SH-SY5Y (cell line): ENCODE results near the gene EOLA2.

Experiments
- GATA2 ChIP-seq: IDR thresholded peaks from 2 replicates; pipeline ENCODE4 v1.6.1; 2011; ENCODE audit warnings: mild to moderate bottlenecking, low read depth, low read length
- GATA3 ChIP-seq: IDR thresholded peaks from 2 replicates; pipeline ENCODE4 v1.6.1; 2011; ENCODE audit warnings: low read depth, mild to moderate bottlenecking, low read length, moderate library complexity

EOLA2 gene

DNA sequence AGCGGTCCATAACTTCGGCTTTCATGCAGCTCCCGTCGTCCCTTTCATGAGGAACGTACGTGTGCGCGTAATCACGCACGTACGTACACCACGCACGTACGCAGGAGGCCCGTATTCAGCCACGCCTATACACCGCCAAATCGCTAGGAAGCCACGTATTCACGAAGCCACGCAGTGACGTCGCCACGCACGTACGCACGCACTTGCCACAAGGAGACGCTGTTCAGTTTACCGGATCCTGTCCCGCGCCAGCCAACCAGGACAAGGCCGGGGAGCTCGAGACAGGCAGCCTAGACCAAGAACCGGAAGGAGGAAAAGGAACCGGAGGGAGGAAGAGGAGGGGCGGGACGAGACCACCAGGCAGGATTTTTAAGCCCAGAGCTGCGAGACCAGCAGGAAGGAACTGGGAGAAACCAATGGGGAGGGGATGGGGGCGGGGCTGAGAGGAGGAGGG, at the start of gene EOLA2:
Gene EOLA2, minus strand, starts transcription at position 65 of the 454 bp plus-strand sequence. CDS start 4,617 bp downstream, outside the sequence.
- no peak for TF ChIP-seq GATA3
- TF ChIP-seq GATA2: no peak

DNA sequence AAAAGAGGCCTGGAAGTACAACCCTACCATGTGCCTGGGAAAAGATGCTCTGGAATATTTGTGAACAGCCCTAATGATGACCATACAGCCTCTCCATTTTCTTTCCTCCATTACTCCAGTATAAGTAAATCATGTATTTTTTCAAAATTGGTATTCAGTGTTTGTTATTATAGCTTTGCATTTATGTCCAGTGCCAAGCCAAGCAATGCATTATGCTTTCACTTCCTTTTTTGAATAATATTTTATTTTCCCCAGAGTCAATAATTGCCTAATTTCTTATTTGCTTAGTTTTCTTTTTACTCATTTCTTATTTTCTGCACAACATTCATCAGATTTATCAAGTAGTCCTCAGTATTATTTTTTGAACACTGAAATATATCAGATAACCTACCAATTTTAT, 49.3 kb upstream of the EOLA2 start:
- TF ChIP-seq GATA2: no peak
- no peak for TF ChIP-seq GATA3

- TF ChIP-seq GATA3 (no peak), GATA2 (no peak)
These were observed 46.1 kb upstream of the EOLA2 start for GRCh38 chrX:149984411-149984810.

- no peak for TF ChIP-seq GATA2
- TF ChIP-seq GATA3: no peak
These were observed 44.0 kb upstream of the EOLA2 start for GRCh38 chrX:149982310-149982709.

GRCh38 chrX:149979126-149979644, 40.9 kb upstream of the EOLA2 start:
- no peak for TF ChIP-seq GATA2
- TF ChIP-seq GATA3: no peak

DNA sequence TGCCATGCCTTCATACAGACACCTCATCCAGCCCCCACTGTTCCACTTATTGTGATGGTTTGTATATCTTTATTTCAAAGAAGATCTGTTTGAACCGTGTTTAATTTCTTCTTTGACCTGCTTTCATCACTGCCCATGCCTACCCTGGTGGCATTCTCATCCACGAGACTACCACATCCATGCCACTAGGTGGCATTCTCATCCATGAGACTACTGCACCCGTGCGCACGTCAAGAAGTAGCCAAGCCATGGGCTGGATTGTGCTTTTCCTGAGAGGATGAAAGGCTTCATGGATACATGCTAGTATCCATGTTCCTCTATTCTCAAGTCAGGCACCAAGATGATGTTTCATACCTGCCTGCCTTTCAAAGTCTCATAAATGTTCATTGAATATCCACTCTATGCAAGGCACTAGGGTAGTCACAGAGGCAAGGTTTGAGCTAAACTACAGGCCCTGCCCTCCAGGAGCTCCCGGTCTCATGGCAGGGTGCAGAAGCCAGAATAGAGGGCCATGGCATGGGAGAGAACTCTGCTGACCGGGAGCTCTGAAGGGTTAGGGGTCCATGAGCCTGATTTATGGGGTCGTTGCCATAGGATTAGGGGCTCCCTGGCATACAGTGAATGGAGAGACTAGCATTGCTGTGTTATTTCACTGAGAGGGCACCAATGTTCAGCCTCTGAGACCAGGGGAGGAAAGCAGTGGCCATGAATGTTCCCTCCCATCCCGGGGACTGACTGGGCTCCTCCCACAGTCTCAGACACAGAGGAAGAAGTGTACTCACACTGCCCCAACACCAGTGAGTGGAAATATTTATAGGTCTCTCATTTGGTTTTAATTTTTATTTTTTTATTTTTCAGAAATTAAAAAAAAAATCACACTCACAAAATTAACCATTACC, 24.8 kb upstream of the EOLA2 start:
- no peak for TF ChIP-seq GATA2
- no peak for TF ChIP-seq GATA3

- no peak for TF ChIP-seq GATA2
- no peak for TF ChIP-seq GATA3
These were observed 23.7 kb upstream of the EOLA2 start for GRCh38 chrX:149962010-149962409.

DNA sequence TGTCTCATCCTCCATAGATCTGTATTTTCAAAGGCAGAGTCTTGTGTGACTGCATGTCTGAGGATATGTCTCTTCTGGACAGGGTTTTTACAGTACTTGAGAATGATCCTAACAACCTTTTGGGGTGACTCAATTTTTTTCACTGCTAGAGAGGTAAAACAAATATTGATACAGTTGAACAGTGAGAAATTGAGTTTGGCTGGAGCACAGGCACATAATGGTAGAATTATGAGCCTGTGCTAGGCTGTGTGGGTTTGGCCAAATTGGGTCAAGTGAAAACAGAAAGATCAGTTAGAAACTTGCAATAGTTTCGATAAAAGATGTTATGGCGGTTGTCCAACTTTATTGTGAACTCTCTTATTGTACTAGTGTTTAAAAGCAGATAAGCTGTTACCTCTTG, 23.3 kb upstream of the EOLA2 start:
- no peak for TF ChIP-seq GATA3

- no peak for TF ChIP-seq GATA3
- TF ChIP-seq GATA2: no peak
These were observed 12.4 kb upstream of the EOLA2 start for GRCh38 chrX:149950681-149951080.

DNA sequence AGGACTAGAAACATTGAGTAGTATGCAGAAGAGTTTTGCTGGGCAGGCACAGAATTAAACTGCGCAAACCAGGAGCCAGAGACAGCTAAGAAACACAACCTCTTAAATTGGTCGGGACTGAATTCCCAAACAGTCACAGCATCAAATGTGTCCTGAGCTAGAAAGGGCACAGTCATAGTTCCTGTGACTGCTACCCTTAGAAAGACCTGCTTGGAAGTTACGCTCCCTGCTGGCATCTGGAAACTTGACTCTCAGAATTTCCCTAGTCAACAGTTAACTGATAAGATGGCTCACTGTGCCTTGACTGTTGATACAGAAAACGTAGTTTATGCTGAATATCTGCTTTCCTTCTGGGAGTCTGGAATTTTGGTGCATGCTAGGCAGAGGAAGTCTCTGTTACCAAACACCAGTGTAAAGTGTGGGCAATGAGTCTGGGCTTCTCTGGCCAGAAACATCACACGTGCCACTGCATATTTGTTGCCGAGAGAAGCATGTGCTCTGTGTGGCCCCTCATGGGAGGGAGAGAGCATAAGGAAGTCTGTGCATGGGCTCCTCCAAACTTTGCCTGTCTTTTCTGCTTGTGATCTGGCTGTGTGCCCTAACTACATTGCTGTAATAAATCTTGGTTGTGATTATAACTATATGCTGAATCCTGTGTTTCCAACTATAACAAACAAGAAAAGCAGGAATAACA, 11.6 kb upstream of the EOLA2 start:
- TF ChIP-seq GATA3 (no peak), GATA2 (no peak)

- TF ChIP-seq GATA3 (no peak), GATA2 (no peak)
These were observed 9.7 kb upstream of the EOLA2 start for GRCh38 chrX:149948016-149948415.

GRCh38 chrX:149939905-149940673, 1.8 kb upstream of the EOLA2 start:
- TF ChIP-seq GATA3 (no peak), GATA2 (no peak)

DNA sequence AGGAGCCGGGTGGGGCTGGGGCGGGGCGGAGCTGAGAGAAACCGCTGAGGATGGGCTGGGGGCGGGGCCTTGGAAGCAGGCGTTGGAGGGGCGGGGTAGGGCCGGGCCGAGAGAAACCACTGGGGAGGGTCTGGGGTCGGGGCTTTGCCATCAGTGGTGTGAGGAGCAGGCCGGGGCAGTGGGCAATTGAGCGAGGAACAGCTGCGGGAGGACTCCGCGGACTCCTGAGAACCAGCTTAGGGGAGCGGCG, 1.3 kb upstream of the EOLA2 start:
- no peak for TF ChIP-seq GATA3
- no peak for TF ChIP-seq GATA2

- no peak for TF ChIP-seq GATA3
- no peak for TF ChIP-seq GATA2
These were observed 777 bp upstream of the EOLA2 start for GRCh38 chrX:149938881-149939654.
